Measurements from ENCODE around the gene SREBF2. TPM values are rescaled to one million over a fixed set of nuclear protein-coding genes. Genes with fewer than 3 reads are reported as not detected.

The SREBF2 gene
- total and polyA plus RNA-seq, 2 of the 13 experiments (the other 11 are each of a cell fraction or from before 2014, with no cell fraction given), result 53.8 to 72.6 TPM

- TF ChIP-seq ZBTB44 (CRISPR knock-in tag; IDR thresholded peaks at IDR 0.05), result no peak
- TF ChIP-seq ZNF205 (CRISPR knock-in tag; IDR thresholded peaks at IDR 0.05), result no peak; the same call in 1 of the 2 replicates
- TF ChIP-seq MIER2 (CRISPR knock-in tag; IDR thresholded peaks at IDR 0.05), result peak; percentile 36; the same call in 1 of the 2 replicates
- TF ChIP-seq KDM5B (CRISPR knock-in tag; IDR thresholded peaks at IDR 0.05; ENCODE audit: borderline replicate concordance), result peak; percentile 51; the same call in 1 of the 2 replicates
- no peak for TF ChIP-seq PRMT3 (CRISPR knock-in tag; IDR thresholded peaks at IDR 0.05; ENCODE audit: borderline replicate concordance, low read depth)
- TF ChIP-seq, protein P1, sequence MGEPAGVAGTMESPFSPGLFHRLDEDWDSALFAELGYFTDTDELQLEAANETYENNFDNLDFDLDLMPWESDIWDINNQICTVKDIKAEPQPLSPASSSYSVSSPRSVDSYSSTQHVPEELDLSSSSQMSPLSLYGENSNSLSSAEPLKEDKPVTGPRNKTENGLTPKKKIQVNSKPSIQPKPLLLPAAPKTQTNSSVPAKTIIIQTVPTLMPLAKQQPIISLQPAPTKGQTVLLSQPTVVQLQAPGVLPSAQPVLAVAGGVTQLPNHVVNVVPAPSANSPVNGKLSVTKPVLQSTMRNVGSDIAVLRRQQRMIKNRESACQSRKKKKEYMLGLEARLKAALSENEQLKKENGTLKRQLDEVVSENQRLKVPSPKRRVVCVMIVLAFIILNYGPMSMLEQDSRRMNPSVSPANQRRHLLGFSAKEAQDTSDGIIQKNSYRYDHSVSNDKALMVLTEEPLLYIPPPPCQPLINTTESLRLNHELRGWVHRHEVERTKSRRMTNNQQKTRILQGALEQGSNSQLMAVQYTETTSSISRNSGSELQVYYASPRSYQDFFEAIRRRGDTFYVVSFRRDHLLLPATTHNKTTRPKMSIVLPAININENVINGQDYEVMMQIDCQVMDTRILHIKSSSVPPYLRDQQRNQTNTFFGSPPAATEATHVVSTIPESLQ (CRISPR knock-in tag; conservative IDR thresholded peaks at IDR 0.05), result no peak
- TF ChIP-seq, protein P2, sequence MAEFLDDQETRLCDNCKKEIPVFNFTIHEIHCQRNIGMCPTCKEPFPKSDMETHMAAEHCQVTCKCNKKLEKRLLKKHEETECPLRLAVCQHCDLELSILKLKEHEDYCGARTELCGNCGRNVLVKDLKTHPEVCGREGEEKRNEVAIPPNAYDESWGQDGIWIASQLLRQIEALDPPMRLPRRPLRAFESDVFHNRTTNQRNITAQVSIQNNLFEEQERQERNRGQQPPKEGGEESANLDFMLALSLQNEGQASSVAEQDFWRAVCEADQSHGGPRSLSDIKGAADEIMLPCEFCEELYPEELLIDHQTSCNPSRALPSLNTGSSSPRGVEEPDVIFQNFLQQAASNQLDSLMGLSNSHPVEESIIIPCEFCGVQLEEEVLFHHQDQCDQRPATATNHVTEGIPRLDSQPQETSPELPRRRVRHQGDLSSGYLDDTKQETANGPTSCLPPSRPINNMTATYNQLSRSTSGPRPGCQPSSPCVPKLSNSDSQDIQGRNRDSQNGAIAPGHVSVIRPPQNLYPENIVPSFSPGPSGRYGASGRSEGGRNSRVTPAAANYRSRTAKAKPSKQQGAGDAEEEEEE (CRISPR knock-in tag; IDR thresholded peaks at IDR 0.05; ENCODE audit: borderline replicate concordance), result no peak
- peak; percentile 79 for TF ChIP-seq RBFOX2 (IDR thresholded peaks at IDR 0.05; ENCODE audit: low read depth, low read length)
- peak; percentile 87; the same call in 1 of the 2 replicates for TF ChIP-seq FOXK1 (CRISPR knock-in tag; IDR thresholded peaks at IDR 0.05; ENCODE audit: borderline replicate concordance, low read depth)
- TF ChIP-seq ZNF552 (CRISPR knock-in tag; IDR thresholded peaks at IDR 0.05; ENCODE audit: borderline replicate concordance), result 0 out of 2 replicates have a peak, but pooled peaks have one; percentile 72
- peak; percentile 43 for TF ChIP-seq FOXA3 (CRISPR knock-in tag; IDR thresholded peaks at IDR 0.05)
- peak; percentile 91 for TF ChIP-seq HNRNPLL (IDR thresholded peaks at IDR 0.05; ENCODE audit: low read depth, low read length, poor library complexity, severe bottlenecking)
- no peak; the same call in none of the 2 replicates for TF ChIP-seq ZNF343 (CRISPR knock-in tag; IDR thresholded peaks at IDR 0.05)
- peak; percentile 37; the same call in 1 of the 2 replicates for TF ChIP-seq ZNF224 (CRISPR knock-in tag; IDR thresholded peaks at IDR 0.05)
- TF ChIP-seq, protein P3, sequence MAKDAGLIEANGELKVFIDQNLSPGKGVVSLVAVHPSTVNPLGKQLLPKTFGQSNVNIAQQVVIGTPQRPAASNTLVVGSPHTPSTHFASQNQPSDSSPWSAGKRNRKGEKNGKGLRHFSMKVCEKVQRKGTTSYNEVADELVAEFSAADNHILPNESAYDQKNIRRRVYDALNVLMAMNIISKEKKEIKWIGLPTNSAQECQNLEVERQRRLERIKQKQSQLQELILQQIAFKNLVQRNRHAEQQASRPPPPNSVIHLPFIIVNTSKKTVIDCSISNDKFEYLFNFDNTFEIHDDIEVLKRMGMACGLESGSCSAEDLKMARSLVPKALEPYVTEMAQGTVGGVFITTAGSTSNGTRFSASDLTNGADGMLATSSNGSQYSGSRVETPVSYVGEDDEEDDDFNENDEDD (CRISPR knock-in tag; IDR thresholded peaks at IDR 0.05; ENCODE audit: borderline replicate concordance), result peak; percentile 28; the same call in 1 of the 2 replicates
- no peak for TF ChIP-seq SMC3 (IDR thresholded peaks at IDR 0.05; ENCODE audit: low read length)
- peak; percentile 71; the same call in 1 of the 2 replicates for TF ChIP-seq ZBTB20 (CRISPR knock-in tag; IDR thresholded peaks at IDR 0.05; ENCODE audit: borderline replicate concordance, low read depth)
- TF ChIP-seq MLLT10 (CRISPR knock-in tag; IDR thresholded peaks at IDR 0.05), result no peak
- TF ChIP-seq ZSCAN12 (CRISPR knock-in tag; IDR thresholded peaks at IDR 0.05), result no peak
- TF ChIP-seq CREB1 (IDR thresholded peaks at IDR 0.05), result peak; percentile 96
- TF ChIP-seq CREB1 (CRISPR knock-in tag; IDR thresholded peaks at IDR 0.05), result peak; percentile 96
- peak; percentile 53; the same call in 1 of the 2 replicates for TF ChIP-seq KAT8 (CRISPR knock-in tag; IDR thresholded peaks at IDR 0.05)
- peak; percentile 94; the same call in 1 of the 2 replicates for TF ChIP-seq ZNF788 (CRISPR knock-in tag; IDR thresholded peaks at IDR 0.05; ENCODE audit: borderline replicate concordance)
- peak; percentile 81 for TF ChIP-seq ESRRA (CRISPR knock-in tag; IDR thresholded peaks at IDR 0.05; ENCODE audit: low read depth)
Observed at GRCh38 chr22:41832553-41833368, at the start of gene SREBF2 (continued).

Data from HepG2 (cell line).